Upper lobe of left lung (tissue), 6 donors: ENCODE results near the gene FOXE3. TPM values are rescaled to one million over a fixed set of nuclear protein-coding genes. Genes with fewer than 3 reads are reported as not detected.

Experiments
- ATAC-seq, 2 donors: fragments of 200-7000 bp; cut with Tn5 transposase; one replicate each; pipeline ENCODE4 v1.9.1; 2022; ENCODE audit warnings: mild to moderate bottlenecking in 2 of 2, moderate library complexity in 2 of 2; ENCODE audit not compliant: low FRiP score in 2 of 2
- DNase-seq, 2 donors: peaks; one replicate each; pipeline ENCODE4 v3.0.0-alpha.2; 2019 to 2020
- H3K27ac ChIP-seq, 4 donors: fragments of 200-600 bp; sonication (generic); one replicate each; pipeline ENCODE4 v1.5.1; 2016 to 2019
- H3K27me3 ChIP-seq, 4 donors: fragments of 200-600 bp; sonication (generic); one replicate each; pipeline ENCODE4 v1.5.1; 2017 to 2019
- H3K36me3 ChIP-seq, 4 donors: fragments of 200-600 bp; sonication (generic); one replicate each; pipeline ENCODE4 v1.5.1; 2016 to 2019
- H3K4me1 ChIP-seq, 4 donors: fragments of 200-600 bp; sonication (generic); one replicate each; pipeline ENCODE4 v1.5.1; 2018 to 2019
- H3K4me3 ChIP-seq, 4 donors: fragments of 200-600 bp; sonication (generic); one replicate each; pipeline ENCODE4 v1.5.1; 2017 to 2019; ENCODE audit warnings: mild to moderate bottlenecking in 2 of 4, moderate library complexity in 1 of 4
- H3K9me3 ChIP-seq, 4 donors: fragments of 200-600 bp; sonication (generic); one replicate each; pipeline ENCODE4 v1.5.1; 2018 to 2019
- CTCF ChIP-seq, 6 experiments: fragments of 450-650 bp in 4 of 6; fragments of 200-600 bp in 2 of 6; sonication (generic) in 2 of 6; IDR thresholded peaks; one replicate each; pipeline ENCODE4 v1.5.1; 2016 to 2019; ENCODE audit warnings: antibody characterized with exemption in 6 of 6
- EP300 ChIP-seq, 4 donors: sonication (generic); formaldehyde crosslinking; IDR thresholded peaks; one replicate each; pipeline ENCODE4 v1.5.1; 2017; ENCODE audit warnings: antibody characterized with exemption in 4 of 4, control low read depth in 2 of 4
- POLR2A ChIP-seq, 4 donors: fragments of 450-650 bp; IDR thresholded peaks; one replicate each; pipeline ENCODE4 v1.5.1; 2016 to 2017; ENCODE audit warnings: antibody characterized with exemption in 4 of 4, mild to moderate bottlenecking in 2 of 4
- POLR2AphosphoS5 ChIP-seq, 2 donors: sonication (generic); formaldehyde crosslinking; IDR thresholded peaks; one replicate each; pipeline ENCODE4 v1.5.1; 2017; ENCODE audit warnings: antibody characterized with exemption in 2 of 2
- WGBS, 2 donors: methylation state at CpG; one replicate each; pipeline ENCODE4 v1.1.5; 2017 to 2018; 5-methylcytosine and 5-hydroxymethylcytosine counted together
- total RNA-seq, 6 donors: library from RNA; depleted of rRNA in 4 of 6; stranded (reverse); fragments of >200 nt in 4 of 6; gene quantifications; one replicate each; pipeline versions ENCODE4 v1.1.0 to v1.2.1, GENCODE V29; 2016 to 2021
- donor health status: DM: no; HTN: no; CAD: no; lungs with moderate emphysema.
- donor health status: DM: no; HTN: yes; CAD: no; lungs with severe emphysema.

FOXE3 gene
- total RNA-seq, 6 donors from 2014 or later: not detected

- Histone ChIP-seq H3K27ac (no peak overlapping the region), H3K27me3 (peaks cover 2 to 48% (median 31%) of the 10 kb centered on the region in 4 donors)
- peak in 1 of 2 donors; percentile 88 for DNase-seq
Measured at GRCh38 chr1:47439017-47439818, 23.1 kb downstream of the FOXE3 start.

GRCh38 chr1:47439819-47440598, 23.9 kb downstream of the FOXE3 start:
- DNase-seq (no peak), ATAC-seq (no peak)
- Histone ChIP-seq H3K27me3 (peaks cover 2 to 53% (median 32%) of the 10 kb centered on the region in 4 donors), H3K27ac (no peak overlapping the region), H3K4me1 (peaks cover 16 to 50% (median 35%) of the 10 kb centered on the region in 4 donors), H3K36me3 (no peaks in the 10 kb centered on the region), H3K9me3 (no peaks in the 10 kb centered on the region), H3K4me3 (peak overlapping the region in 1 of 4 donors; percentile 72)
- WGBS, 2 donors: 69 to 78% methylated on average over 20 of the region's 20 CpGs
- TF ChIP-seq POLR2AphosphoS5 (IDR thresholded peaks at IDR 0.05) (no peak), EP300 (IDR thresholded peaks at IDR 0.05) (no peak), CTCF (IDR thresholded peaks at IDR 0.05) (no peak)

More at GRCh38 chr1:47439017-47439818, 23.1 kb downstream of the FOXE3 start:
- no peaks in the 10 kb centered on the region for H3K9me3 ChIP-seq
- no peaks in the 10 kb centered on the region for H3K36me3 ChIP-seq
- H3K4me1 ChIP-seq: peaks cover 15 to 47% (median 36%) of the 10 kb centered on the region in 4 donors
- H3K4me3 ChIP-seq: peak overlapping the region in 3 of 4 donors; percentile 62 to 89 (median 72)
- no peak for ATAC-seq
- TF ChIP-seq POLR2AphosphoS5 (IDR thresholded peaks at IDR 0.05): no peak
- TF ChIP-seq POLR2A (IDR thresholded peaks at IDR 0.05): no peak
- TF ChIP-seq CTCF (IDR thresholded peaks at IDR 0.05): no peak
- no peak for TF ChIP-seq EP300 (IDR thresholded peaks at IDR 0.05)
- 27 to 50% methylated on average over 25 to 26 of the region's 86 CpGs for WGBS, 2 donors

GRCh38 chr1:47440599-47441081, 24.6 kb downstream of the FOXE3 start:
- Histone ChIP-seq H3K9me3 (no peaks in the 10 kb centered on the region), H3K4me1 (peaks cover 16 to 54% (median 36%) of the 10 kb centered on the region in 4 donors), H3K27ac (no peak overlapping the region), H3K4me3 (peak overlapping the region in 1 of 4 donors; percentile 5), H3K36me3 (no peaks in the 10 kb centered on the region), H3K27me3 (peaks cover 2 to 59% (median 37%) of the 10 kb centered on the region in 4 donors)
- WGBS, 2 donors: 55 to 63% methylated on average over 5 of the region's 5 CpGs
- ATAC-seq (no peak), DNase-seq (no peak)
- no peak for TF ChIP-seq EP300 (IDR thresholded peaks at IDR 0.05)
- no peak for TF ChIP-seq POLR2A (IDR thresholded peaks at IDR 0.05)
- no peak for TF ChIP-seq POLR2AphosphoS5 (IDR thresholded peaks at IDR 0.05)
- TF ChIP-seq CTCF (IDR thresholded peaks at IDR 0.05): no peak

- no peak for TF ChIP-seq EP300 (IDR thresholded peaks at IDR 0.05)
- TF ChIP-seq CTCF (IDR thresholded peaks at IDR 0.05): no peak
- no peak for TF ChIP-seq POLR2A (IDR thresholded peaks at IDR 0.05)
- TF ChIP-seq POLR2AphosphoS5 (IDR thresholded peaks at IDR 0.05): no peak
- H3K27me3 ChIP-seq: peaks cover 4 to 64% (median 41%) of the 10 kb centered on the region in 4 donors
- ATAC-seq: no peak
- DNase-seq: no peak
- WGBS, 2 donors: 89 to 92% methylated on average over 3 of the region's 3 CpGs
- H3K4me3 ChIP-seq: no peak overlapping the region
- no peaks in the 10 kb centered on the region for H3K9me3 ChIP-seq
- H3K4me1 ChIP-seq: peaks cover 16 to 46% (median 29%) of the 10 kb centered on the region in 4 donors
- no peak overlapping the region for H3K27ac ChIP-seq
- H3K36me3 ChIP-seq: no peaks in the 10 kb centered on the region
Measured at GRCh38 chr1:47441450-47442106, 25.5 kb downstream of the FOXE3 start.
